CD14-positive monocyte (primary cell): ENCODE measurements around the gene R3HDM2. TPM values are rescaled to one million over a fixed set of nuclear protein-coding genes. Genes with fewer than 3 reads are reported as not detected.
"Not testable (repeated sequence)": the region's sequence is repeated elsewhere in the genome, so short reads cannot be mapped to it uniquely, and the experiment has no call there.

Experiments
- DNase-seq, 3 donors: peaks; one replicate each; pipeline ENCODE4 v3.0.0-alpha.2; 2011 to 2022
- H2AFZ ChIP-seq: 2 replicates; pipeline ENCODE4 v1.6.0; 2012; ENCODE audit warnings: mild to moderate bottlenecking, low read depth, low read length, inconsistent platforms; ENCODE audit not compliant: insufficient read depth, poor library complexity, severe bottlenecking
- H3K27ac ChIP-seq, 2 donors: 1 replicate in 1 of 2; 2 replicates in 1 of 2; pipeline ENCODE4 v1.5.1; 2012 to 2013; ENCODE audit warnings: low read length in 2 of 2, control low read depth in 1 of 2, inconsistent platforms in 1 of 2, low read depth in 1 of 2, mild to moderate bottlenecking in 1 of 2
- H3K27me3 ChIP-seq, 2 donors: one replicate each; pipeline versions ENCODE4 v1.6.0 to v1.6.1; 2011 to 2013; ENCODE audit warnings: low read length in 2 of 2; ENCODE audit not compliant: control insufficient read depth in 2 of 2, insufficient read depth in 2 of 2
- H3K36me3 ChIP-seq, 2 donors: replicated peaks in 1 of 2; 1 replicate in 1 of 2; 2 replicates in 1 of 2; pipeline versions ENCODE4 v1.5.1 to v1.6.1; 2012 to 2013; ENCODE audit warnings: low read length in 2 of 2, control low read depth in 1 of 2, inconsistent platforms in 1 of 2, mild to moderate bottlenecking in 1 of 2; ENCODE audit not compliant: insufficient read depth in 2 of 2, control insufficient read depth in 1 of 2
- H3K4me1 ChIP-seq, 2 donors: 1 replicate in 1 of 2; 2 replicates in 1 of 2; pipeline versions ENCODE4 v1.5.1 to v1.6.1; 2012 to 2013; ENCODE audit warnings: low read length in 2 of 2, control low read depth in 1 of 2, inconsistent platforms in 1 of 2, mild to moderate bottlenecking in 1 of 2, moderate library complexity in 1 of 2; ENCODE audit not compliant: insufficient read depth in 2 of 2, control insufficient read depth in 1 of 2
- H3K4me2 ChIP-seq: replicated peaks from 2 replicates; pipeline ENCODE3; 2012; ENCODE audit warnings: low read length, moderate library complexity, mild to moderate bottlenecking; ENCODE audit not compliant: poor library complexity, severe bottlenecking; ENCODE audit errors: extremely low read depth
- H3K4me3 ChIP-seq, 3 experiments: fragments of 200-600 bp in 1 of 3; sonication (generic) in 1 of 3; replicated peaks in 1 of 3; 1 replicate in 2 of 3; 2 replicates in 1 of 3; pipeline ENCODE4 v1.5.1; 2011 to 2013; ENCODE audit warnings: low read length in 3 of 3, mild to moderate bottlenecking in 3 of 3, control low read depth in 2 of 3, low read depth in 2 of 3, inconsistent platforms in 1 of 3, moderate library complexity in 1 of 3
- H3K79me2 ChIP-seq: 2 replicates; pipeline ENCODE4 v1.6.0; 2012; ENCODE audit warnings: mild to moderate bottlenecking, control low read depth, inconsistent platforms, low read length, moderate library complexity; ENCODE audit not compliant: insufficient read depth
- H3K9ac ChIP-seq: 2 replicates; pipeline ENCODE4 v1.6.0; 2017; ENCODE audit warnings: low read length, mild to moderate bottlenecking; ENCODE audit not compliant: insufficient read depth, poor library complexity, severe bottlenecking
- H3K9me3 ChIP-seq, 2 donors: replicated peaks in 1 of 2; 1 replicate in 1 of 2; 2 replicates in 1 of 2; pipeline versions ENCODE4 v1.5.1 to v1.6.1; 2012 to 2013; ENCODE audit warnings: low read length in 2 of 2, control low read depth in 1 of 2; ENCODE audit not compliant: control insufficient read depth in 1 of 2, insufficient read depth in 1 of 2
- H4K20me1 ChIP-seq: 2 replicates; pipeline ENCODE4 v1.6.0; 2012; ENCODE audit warnings: mild to moderate bottlenecking, low read length, control low read depth, moderate library complexity; ENCODE audit not compliant: insufficient read depth
- H3K27ac Mint-ChIP-seq, 7 donors: one replicate each; pipeline ENCODE4 v1.8.0; 2020; ENCODE audit warnings: mild to moderate bottlenecking in 7 of 7, mixed read lengths in 7 of 7, moderate library complexity in 6 of 7, inconsistent platforms in 2 of 7
- H3K27me3 Mint-ChIP-seq, 3 donors: one replicate each; pipeline ENCODE4 v1.8.0; 2021 to 2022; ENCODE audit warnings: low read depth in 3 of 3, mild to moderate bottlenecking in 3 of 3, mixed read lengths in 3 of 3, moderate library complexity in 3 of 3, inconsistent platforms in 1 of 3
- H3K36me3 Mint-ChIP-seq, 2 donors: one replicate each; pipeline ENCODE4 v1.8.0; 2020; ENCODE audit warnings: mixed read lengths in 2 of 2, inconsistent platforms in 1 of 2, mild to moderate bottlenecking in 1 of 2
- H3K4me1 Mint-ChIP-seq: one replicate; pipeline ENCODE4 v1.8.0; 2020; ENCODE audit warnings: mild to moderate bottlenecking, mixed read lengths
- H3K4me3 Mint-ChIP-seq, 2 donors: one replicate each; pipeline ENCODE4 v1.8.0; 2020; ENCODE audit warnings: mild to moderate bottlenecking in 2 of 2, mixed read lengths in 2 of 2, moderate library complexity in 1 of 2
- H3K9me3 Mint-ChIP-seq, 7 donors: one replicate each; pipeline ENCODE4 v1.8.0; 2020 to 2022; ENCODE audit warnings: mixed read lengths in 7 of 7, mild to moderate bottlenecking in 6 of 7, moderate library complexity in 6 of 7, inconsistent platforms in 2 of 7
- CTCF ChIP-seq: fragments of 200-600 bp; IDR thresholded peaks from one replicate; pipeline ENCODE4 v1.8.0; 2022; ENCODE audit warnings: antibody characterized with exemption, mild to moderate bottlenecking
- WGBS: methylation state at CpG from one replicate; pipeline ENCODE4 v1.1.5; 2013; ENCODE audit warnings: missing lambda C conversion rate; ENCODE audit not compliant: insufficient coverage; 5-methylcytosine and 5-hydroxymethylcytosine counted together
- intact Hi-C, 2 donors: fragments of 100-400 bp; cut with micrococcal nuclease; formaldehyde crosslinking; loops; one replicate each; pipeline versions ENCODE4 v1.15.0 to v1.15.1; 2023
- polyA plus RNA-seq, 3 donors: library from polyadenylated mRNA; depleted of rRNA in 1 of 3; unstranded in 2 of 3; stranded (reverse) in 1 of 3; fragments of 300-500 nt in 2 of 3; fragments of >200 nt in 1 of 3; fragmentation: Illumina TruSeq in 2 of 3; gene quantifications; 1 replicate in 2 of 3; 2 replicates in 1 of 3; pipeline ENCODE4 v1.2.3, GENCODE V29; 2012 to 2021

R3HDM2 gene
- polyA plus RNA-seq, 3 donors: 4.2 to 69.4 (median 7.3) TPM

GRCh38 chr12:57444744-57445143, 13.9 kb upstream of the R3HDM2 start:
- 88% methylated on average over 2 of the region's 5 CpGs for WGBS
- H3K4me3 Mint-ChIP-seq: no peak overlapping the region
- peaks cover 0 to 1% (median 0%) of the 10 kb centered on the region in 3 donors for H3K27me3 Mint-ChIP-seq
- no peaks in the 10 kb centered on the region for H4K20me1 ChIP-seq
- H3K36me3 ChIP-seq: no peaks in the 10 kb centered on the region
- no peaks in the 10 kb centered on the region for H3K79me2 ChIP-seq
- H3K27ac Mint-ChIP-seq: no peak overlapping the region
- no peak overlapping the region for H3K27ac ChIP-seq
- no peak overlapping the region for H3K4me3 ChIP-seq
- H3K36me3 Mint-ChIP-seq: no peaks in the 10 kb centered on the region
- intact Hi-C loops: no loop called here
- H3K4me1 Mint-ChIP-seq: peaks cover 3% of the 10 kb centered on the region
- H3K4me1 ChIP-seq: no peaks in the 10 kb centered on the region
- no peaks in the 10 kb centered on the region for H3K27me3 ChIP-seq
- H3K9me3 Mint-ChIP-seq: peaks cover 0 to 17% (median 10%) of the 10 kb centered on the region in 7 donors
- peak overlapping the region; percentile 37 for H2AFZ ChIP-seq
- TF ChIP-seq CTCF: no peak
- H3K4me2 ChIP-seq: no peak overlapping the region
- no peak for DNase-seq
- H3K9me3 ChIP-seq: peaks cover 6 to 7% of the 10 kb centered on the region in 2 donors
- H3K9ac ChIP-seq: no peak overlapping the region

- H4K20me1 ChIP-seq, H2AFZ ChIP-seq, H3K4me3 ChIP-seq, H3K27ac Mint-ChIP-seq, H3K4me2 ChIP-seq, H3K27ac ChIP-seq, H3K9ac ChIP-seq, H3K4me1 Mint-ChIP-seq, DNase-seq, intact Hi-C loops, H3K4me3 Mint-ChIP-seq, H3K36me3 Mint-ChIP-seq, H3K27me3 Mint-ChIP-seq, H3K9me3 ChIP-seq, H3K27me3 ChIP-seq, H3K36me3 ChIP-seq, H3K79me2 ChIP-seq, H3K4me1 ChIP-seq: not testable (repeated sequence)
- WGBS: 100% methylated on average over 1 of the region's 6 CpGs
- H3K9me3 Mint-ChIP-seq: peaks cover 0 to 17% (median 10%) of the 10 kb centered on the region in 7 donors
Observed at GRCh38 chr12:57444337-57444736, 13.5 kb upstream of the R3HDM2 start.
